Endothelial cell of umbilical vein (primary cell): ENCODE measurements around the gene SP140L.

Experiments used
- CTCF ChIP-seq, 2 donors: IDR thresholded peaks; 1 replicate in 1 of 2; 2 replicates in 1 of 2; pipeline ENCODE4 v1.5.1; 2011; ENCODE audit warnings: low read length in 2 of 2, mild to moderate bottlenecking in 2 of 2, moderate library complexity in 2 of 2, control low read depth in 1 of 2, inconsistent platforms in 1 of 2, low read depth in 1 of 2; ENCODE audit not compliant: insufficient read depth in 1 of 2; ENCODE audit errors: extremely low read depth in 1 of 2
- GATA2 ChIP-seq: IDR thresholded peaks from 2 replicates; pipeline ENCODE4 v1.7.0; 2011; ENCODE audit warnings: low read depth, mild to moderate bottlenecking, moderate library complexity, mixed read lengths, low read length; ENCODE audit not compliant: insufficient read length, insufficient read depth
- POLR2A ChIP-seq: IDR thresholded peaks from 2 replicates; pipeline ENCODE4 v1.6.1; 2012; ENCODE audit warnings: low read depth, mild to moderate bottlenecking, control low read depth, low read length
- TF ChIP-seq, protein P1 (sequence below): IDR thresholded peaks from 2 replicates; pipeline ENCODE4 v1.6.1; 2011; ENCODE audit not compliant: insufficient read depth, insufficient read length

- TF ChIP-seq POLR2A (no peak), CTCF (IDR thresholded peaks at IDR 0.05; ENCODE audit: extremely low read depth in 1 of 2, insufficient read depth in 1 of 2, low read depth in 1 of 2, low read length in 2 of 2) (no peak), GATA2 (no peak)
- TF ChIP-seq, protein P1, sequence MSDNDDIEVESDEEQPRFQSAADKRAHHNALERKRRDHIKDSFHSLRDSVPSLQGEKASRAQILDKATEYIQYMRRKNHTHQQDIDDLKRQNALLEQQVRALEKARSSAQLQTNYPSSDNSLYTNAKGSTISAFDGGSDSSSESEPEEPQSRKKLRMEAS: no peak
Observed at GRCh38 chr2:230329946-230330605, 3.1 kb downstream of the SP140L start.
